Natural killer cell (primary cell): ENCODE data around the gene C1orf35. TPM values are rescaled to one million over a fixed set of nuclear protein-coding genes. Genes with fewer than 3 reads are reported as not detected.

Experiments
- ATAC-seq, 3 donors: fragments of 150-1000 bp in 2 of 3; fragments of 200-7000 bp in 1 of 3; cut with Tn5 transposase; 1 replicate in 1 of 3; 2 replicates in 2 of 3; pipeline ENCODE4 v1.10.0; 2021; ENCODE audit warnings: mild to moderate bottlenecking in 2 of 3, moderate library complexity in 2 of 3
- DNase-seq, 2 donors: peaks; one replicate each; pipeline versions ENCODE4 v3.0.0 to v3.0.0-alpha.2; 2013 to 2021; ENCODE audit warnings: mixed read lengths in 1 of 2
- H3K27ac ChIP-seq: one replicate; pipeline ENCODE4 v1.5.1; 2013; ENCODE audit warnings: mild to moderate bottlenecking, low read length
- H3K27me3 ChIP-seq: one replicate; pipeline ENCODE4 v1.6.1; 2013; ENCODE audit warnings: low read length; ENCODE audit not compliant: control insufficient read depth, insufficient read depth
- H3K36me3 ChIP-seq: one replicate; pipeline ENCODE4 v1.6.1; 2013; ENCODE audit warnings: low read length; ENCODE audit not compliant: control insufficient read depth, insufficient read depth
- H3K4me1 ChIP-seq: one replicate; pipeline ENCODE4 v1.6.1; 2013; ENCODE audit warnings: low read length; ENCODE audit not compliant: control insufficient read depth, insufficient read depth
- H3K4me3 ChIP-seq: one replicate; pipeline ENCODE4 v1.5.1; 2013; ENCODE audit warnings: low read length
- H3K9me3 ChIP-seq: one replicate; pipeline ENCODE4 v1.6.1; 2013; ENCODE audit warnings: low read length; ENCODE audit not compliant: control insufficient read depth, insufficient read depth
- H3K27ac Mint-ChIP-seq, 2 donors: one replicate each; pipeline ENCODE4 v1.8.0; 2022; ENCODE audit warnings: mild to moderate bottlenecking in 2 of 2, mixed read lengths in 2 of 2, moderate library complexity in 1 of 2
- H3K27me3 Mint-ChIP-seq, 2 donors: one replicate each; pipeline ENCODE4 v1.8.0; 2022; ENCODE audit warnings: low read depth in 2 of 2, mixed read lengths in 2 of 2
- H3K36me3 Mint-ChIP-seq: one replicate; pipeline ENCODE4 v1.8.0; 2022; ENCODE audit warnings: mixed read lengths
- H3K4me1 Mint-ChIP-seq, 2 donors: one replicate each; pipeline ENCODE4 v1.8.0; 2022; ENCODE audit warnings: mixed read lengths in 2 of 2
- H3K4me3 Mint-ChIP-seq: one replicate; pipeline ENCODE4 v1.8.0; 2022; ENCODE audit warnings: mild to moderate bottlenecking, moderate library complexity, mixed read lengths
- H3K9me3 Mint-ChIP-seq, 2 donors: one replicate each; pipeline ENCODE4 v1.8.0; 2022; ENCODE audit warnings: mixed read lengths in 2 of 2
- CTCF ChIP-seq: fragments of 200-600 bp; IDR thresholded peaks from one replicate; pipeline ENCODE4 v1.8.0; 2022; ENCODE audit warnings: antibody characterized with exemption
- WGBS: methylation state at CpG from one replicate; pipeline ENCODE4 v1.1.7; 2013; ENCODE audit warnings: missing lambda C conversion rate; ENCODE audit not compliant: insufficient coverage; 5-methylcytosine and 5-hydroxymethylcytosine counted together
- intact Hi-C: fragments of 100-400 bp; cut with micrococcal nuclease; formaldehyde crosslinking; loops from one replicate; pipeline ENCODE4 v1.14.2; 2022
- total RNA-seq, 4 donors: library from RNA; stranded (reverse); fragments of 120-200 nt in 1 of 4; gene quantifications; one replicate each; pipeline versions ENCODE4 v1.2.3 to v1.2.4, GENCODE V29; 2013 to 2022

C1orf35 gene
- total RNA-seq, 3 donors from 2014 or later (not counting 1 experiment from before 2014, with no cell fraction given): 18.9 to 21.6 (median 19.6) TPM

GRCh38 chr1:228151180-228151925 lies 48.2 kb upstream of the C1orf35 start:
- Mint-ChIP-seq H3K4me1 (peaks cover 0 to 7% of the 10 kb centered on the region in 2 donors), H3K9me3 (no peaks in the 10 kb centered on the region), H3K27ac (peak overlapping the region; percentile 51 to 70), H3K36me3 (no peaks in the 10 kb centered on the region), H3K4me3 (peak overlapping the region; percentile 17), H3K27me3 (no peaks in the 10 kb centered on the region)
- no peak overlapping the region for H3K4me3 ChIP-seq
- H3K4me1 ChIP-seq: peaks cover 5% of the 10 kb centered on the region
- H3K27me3 ChIP-seq: no peaks in the 10 kb centered on the region
- no peak for TF ChIP-seq CTCF
- H3K36me3 ChIP-seq: peaks cover 30% of the 10 kb centered on the region
- no peaks in the 10 kb centered on the region for H3K9me3 ChIP-seq
- 90% methylated on average over 12 of the region's 12 CpGs for WGBS
- H3K27ac ChIP-seq: no peak overlapping the region
- DNase-seq: peak in 1 of 2 donors; percentile 12
- intact Hi-C loops: no loop called here
- peak in 1 of 3 donors; percentile 14 for ATAC-seq

DNA sequence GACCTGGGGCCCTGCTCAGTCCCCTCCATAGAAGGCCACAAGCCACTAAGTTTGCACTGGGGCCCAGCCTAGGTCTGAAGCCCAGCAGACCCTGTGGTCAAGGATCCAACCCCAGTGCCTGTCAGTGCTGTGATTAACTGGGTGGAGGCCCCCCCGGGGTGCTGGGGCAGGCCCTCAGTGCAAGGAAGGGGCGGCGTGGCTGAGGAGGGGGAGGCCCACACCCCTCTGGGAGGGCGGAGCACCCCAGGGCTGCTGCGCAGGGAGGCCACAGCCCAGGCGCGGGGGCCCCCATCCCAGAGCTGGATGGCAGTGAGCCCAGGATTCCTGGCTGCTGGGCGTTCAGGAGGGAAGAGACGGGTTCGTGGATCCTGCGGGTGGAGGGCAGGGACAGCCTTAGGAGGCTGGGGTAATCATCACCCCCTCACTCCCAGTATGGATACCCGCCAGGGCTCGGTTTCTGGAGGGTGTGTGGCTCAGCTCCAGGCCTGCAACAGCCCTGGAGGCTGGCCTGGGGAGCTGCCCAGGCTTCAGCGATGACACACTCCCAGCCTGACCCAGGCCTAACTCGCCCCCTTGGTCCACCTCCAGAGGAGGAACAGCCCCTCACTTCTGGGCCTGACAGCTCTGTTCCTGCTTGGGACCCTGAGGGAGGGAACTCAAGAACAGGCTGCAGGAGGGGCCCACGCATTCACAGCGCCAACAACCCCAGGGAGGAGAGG lies 47.5 kb upstream of the C1orf35 start:
- no peak overlapping the region for H3K27ac ChIP-seq
- ATAC-seq: peak in 1 of 3 donors; percentile 14

GRCh38 chr1:228150120-228150460 lies 47.0 kb upstream of the C1orf35 start:
- Histone ChIP-seq H3K36me3 (peaks cover 40% of the 10 kb centered on the region), H3K9me3 (no peaks in the 10 kb centered on the region), H3K4me3 (no peak overlapping the region), H3K27me3 (no peaks in the 10 kb centered on the region), H3K27ac (no peak overlapping the region), H3K4me1 (peaks cover 11% of the 10 kb centered on the region)
- Mint-ChIP-seq H3K36me3 (no peaks in the 10 kb centered on the region), H3K4me3 (no peak overlapping the region), H3K9me3 (no peaks in the 10 kb centered on the region), H3K4me1 (peaks cover 0 to 12% of the 10 kb centered on the region in 2 donors), H3K27ac (peak overlapping the region in 1 of 2 donors; percentile 13), H3K27me3 (no peaks in the 10 kb centered on the region)
- 95% methylated on average over 7 of the region's 7 CpGs for WGBS
- DNase-seq (peak in 1 of 2 donors; percentile 17), ATAC-seq (peak in 1 of 3 donors; percentile 5)
- intact Hi-C loops: no loop called here
- no peak for TF ChIP-seq CTCF

More for the DNA sequence above, 47.5 kb upstream of the C1orf35 start:
- peaks cover 0 to 10% of the 10 kb centered on the region in 2 donors for H3K4me1 Mint-ChIP-seq
- intact Hi-C loops: no loop called here
- H3K4me3 Mint-ChIP-seq: no peak overlapping the region
- H3K9me3 Mint-ChIP-seq: no peaks in the 10 kb centered on the region
- no peaks in the 10 kb centered on the region for H3K36me3 Mint-ChIP-seq
- Histone ChIP-seq H3K27me3 (no peaks in the 10 kb centered on the region), H3K9me3 (no peaks in the 10 kb centered on the region), H3K36me3 (peaks cover 36% of the 10 kb centered on the region), H3K4me1 (peaks cover 6% of the 10 kb centered on the region), H3K4me3 (no peak overlapping the region)
- TF ChIP-seq CTCF: no peak
- WGBS: 93% methylated on average over 13 of the region's 17 CpGs
- H3K27me3 Mint-ChIP-seq: no peaks in the 10 kb centered on the region
- peak in 1 of 2 donors; percentile 13 for DNase-seq
- H3K27ac Mint-ChIP-seq: peak overlapping the region; percentile 51 to 70
